K562 treated with DMSO at 1 percent for 12 hours (cell line): ENCODE results near the gene PCGF2. TPM values are rescaled to one million over a fixed set of nuclear protein-coding genes. Genes with fewer than 3 reads are reported as not detected.

ENCODE experiments used
- total RNA-seq: library from RNA; unstranded; fragments of 300-600 nt; gene quantifications from 2 replicates; pipeline ENCODE4 v1.2.3, GENCODE V29; 2022; ENCODE audit not compliant: insufficient read depth

PCGF2 gene
- 14.9 and 27.4 TPM in 2 replicates for total RNA-seq

GRCh38 chr17:38748149-38748891 lies at the start of gene PCGF2:
Gene PCGF2 (minus strand): TSS chr17:38748336. CDS start chr17:38740402, 7,934 bp downstream.

DNA sequence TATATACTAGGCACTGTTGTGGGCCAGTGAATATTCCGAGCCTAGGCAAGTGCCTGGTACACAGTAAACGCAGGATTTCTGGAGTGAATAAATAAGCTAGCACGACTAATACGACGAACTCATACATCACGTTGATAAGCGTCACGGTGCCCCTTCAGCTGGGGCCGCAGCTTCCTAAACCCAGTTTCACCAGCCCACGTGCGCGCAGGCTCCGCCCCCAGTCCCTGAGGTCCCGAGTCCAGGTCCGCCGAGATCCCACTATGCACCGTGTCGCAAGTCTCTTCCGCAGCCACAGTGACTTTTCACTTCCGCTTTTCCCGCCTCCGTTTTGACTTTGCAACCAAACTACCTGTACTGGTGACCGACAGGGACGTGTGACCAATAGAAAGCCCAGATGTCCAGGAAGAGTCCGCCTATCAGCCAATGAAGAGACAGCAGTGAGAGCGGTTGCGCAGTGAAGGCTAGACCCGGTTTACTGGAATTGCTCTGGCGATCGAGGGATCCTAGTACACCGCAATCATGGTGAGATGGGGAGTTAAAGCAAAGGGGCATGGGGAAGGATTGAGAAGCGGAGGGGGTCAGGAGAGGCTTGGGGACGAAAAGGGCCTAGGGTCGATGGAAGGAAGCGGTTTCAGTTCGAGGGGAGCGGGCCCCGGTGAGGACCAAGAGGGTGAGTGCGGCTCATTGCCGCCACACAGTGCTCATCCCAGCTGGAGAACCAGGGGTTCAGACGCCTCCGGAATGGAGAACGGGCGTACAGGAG lies 4.4 kb upstream of the PCGF2 start, which contains the start of gene PSMB3:
Gene PSMB3, plus strand, starts transcription at position 434 of the 763 bp plus-strand sequence. Its CDS starts 86 bp downstream, at position 520.

GRCh38 chr17:38729886-38730525 lies 18.1 kb downstream of the PCGF2 start, which contains the start of gene CISD3:
Gene CISD3 (plus strand): TSS chr17:38730341. CDS start chr17:38730359, 18 bp downstream.

DNA sequence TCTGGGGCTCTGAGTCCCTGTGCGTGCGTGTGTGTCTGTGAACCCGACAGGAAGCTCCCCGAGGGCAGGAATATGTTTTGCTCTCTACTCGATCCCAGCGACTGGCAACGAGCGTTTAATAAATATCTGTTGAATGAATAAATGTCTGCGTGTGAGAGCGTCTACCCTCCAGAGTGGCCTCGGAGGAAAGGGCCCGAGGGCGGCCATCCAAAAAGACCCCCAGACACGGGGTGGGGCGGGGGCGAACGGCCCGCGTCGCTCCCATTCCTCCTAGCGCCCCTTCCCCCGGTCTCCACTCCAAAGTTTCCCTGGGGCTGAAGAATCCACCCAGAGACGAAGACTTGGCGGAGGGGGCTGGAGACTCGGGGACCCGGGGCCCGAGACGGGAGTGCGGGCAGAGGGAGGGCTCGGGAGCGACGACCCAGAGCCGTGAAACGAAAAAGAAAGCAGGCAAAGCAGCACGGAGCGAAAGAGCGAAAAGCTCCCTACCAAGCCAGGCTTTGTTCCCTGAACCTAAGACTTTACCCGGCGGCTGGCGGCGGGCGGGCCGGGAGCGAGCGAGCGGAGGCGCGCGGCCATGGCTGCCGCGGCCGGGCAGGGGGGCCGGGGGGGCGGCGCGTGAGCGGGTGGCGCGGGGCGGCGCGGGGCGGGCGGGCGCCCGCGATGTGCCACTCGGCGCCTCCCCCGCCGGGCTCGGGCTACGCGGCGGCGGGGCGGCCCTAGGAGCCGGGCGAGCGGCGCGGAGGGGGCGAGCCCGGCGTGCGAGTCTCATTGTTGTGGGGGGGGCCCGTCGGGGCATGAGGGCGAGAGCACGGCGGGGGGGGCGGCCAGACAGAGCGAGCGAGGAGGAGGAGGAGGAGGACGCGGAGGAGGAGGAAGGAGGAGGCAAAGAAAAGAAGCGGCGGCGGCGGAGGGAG lies 43.3 kb downstream of the PCGF2 start, which contains the start of gene MLLT6:
Gene MLLT6, plus strand, starts transcription at position 668 of the 917 bp plus-strand sequence. CDS start 360 bp downstream, outside the sequence.

Other genes with a start within 250 kb of the PCGF2 start
- gene SRCIN1, start 142.4 kb downstream of the PCGF2 start, total RNA-seq = not detected in 2 replicates
- gene EPOP, start 73.4 kb downstream of the PCGF2 start, total RNA-seq = 2.7 and 4.6 TPM in 2 replicates
- gene MLLT6, start 43.1 kb downstream of the PCGF2 start, total RNA-seq = 13.8 and 35.5 TPM in 2 replicates
- gene CISD3, start 18.0 kb downstream of the PCGF2 start, total RNA-seq = 16.0 and 22.7 TPM in 2 replicates
- 416 and 604 TPM in 2 replicates for gene PSMB3, start 4.4 kb upstream of the PCGF2 start, total RNA-seq
- gene PIP4K2B, start 51.2 kb upstream of the PCGF2 start, total RNA-seq = 12.0 and 34.9 TPM in 2 replicates
- 9.0 and 13.9 TPM in 2 replicates for gene CWC25, start 77.0 kb upstream of the PCGF2 start, total RNA-seq
- 2,823 and 3,691 TPM in 2 replicates for gene RPL23, start 105.4 kb upstream of the PCGF2 start, total RNA-seq
- gene LASP1, start 121.7 kb upstream of the PCGF2 start, total RNA-seq = 85.3 and 158 TPM in 2 replicates
- not detected in 2 replicates for gene FBXO47, start 219.1 kb upstream of the PCGF2 start, total RNA-seq